ENCODE measurements around the gene KRT73. TPM values are rescaled to one million over a fixed set of nuclear protein-coding genes. Genes with fewer than 3 reads are reported as not detected.

Gene KRT73
- total and polyA plus RNA-seq, 2 donors (not counting 3 experiments of a cell fraction or from before 2014, with no cell fraction given): not detected

GRCh38 chr12:52608161-52608560 lies 10.2 kb downstream of the KRT73 start:
- H3K4me2 ChIP-seq (ENCODE audit: insufficient read depth, low read length): no peak overlapping the region
- no TSS peak for BruUV-seq (replicated peaks)
- FAIRE-seq (no peak), DNase-seq (ENCODE audit: low read depth, low spot score) (no peak)
- peaks cover 0 to 3% of the 10 kb centered on the region in 2 experiments for H3K27me3 ChIP-seq (ENCODE audit: control insufficient read depth in 2 of 2, insufficient read depth in 2 of 2, low read length in 2 of 2)
- H3K36me3 ChIP-seq (ENCODE audit: control insufficient read depth in 2 of 2, extremely low read depth in 1 of 2, insufficient read depth in 2 of 2, low read length in 2 of 2): no peaks in the 10 kb centered on the region
- H2AFZ ChIP-seq (ENCODE audit: low read depth, low read length): no peak overlapping the region
- no peak overlapping the region for H3K4me3 ChIP-seq (replicated peaks in 1 of 3; ENCODE audit: insufficient read depth in 1 of 3, low read depth in 1 of 3, low read length in 3 of 3)
- H3K4me1 ChIP-seq (ENCODE audit: control insufficient read depth, extremely low read depth, insufficient read depth, low read length): no peaks in the 10 kb centered on the region
- no peak overlapping the region for H3K27ac ChIP-seq (ENCODE audit: insufficient read depth, low read depth, low read length)
- no peaks in the 10 kb centered on the region for H4K20me1 ChIP-seq (replicated peaks; ENCODE audit: control insufficient read depth, extremely low read depth, insufficient read depth, low read length)
- H3K9ac ChIP-seq (replicated peaks; ENCODE audit: extremely low read depth, insufficient read depth, low read length): no peak overlapping the region
- H3K79me2 ChIP-seq (ENCODE audit: control insufficient read depth, insufficient read depth, low read length): no peaks in the 10 kb centered on the region
- H3K9me3 ChIP-seq (replicated peaks; ENCODE audit: control insufficient read depth, insufficient read depth, low read length): no peaks in the 10 kb centered on the region
- ChIA-PET CTCF (no interaction called here), POLR2A (no interaction called here)
- dilution Hi-C loops (cut with MboI; ENCODE audit: extremely low pct_ligation_motif_present, low sequenced_read_pairs) (no loop called here), intact Hi-C loops (cut with micrococcal nuclease) (no loop called here)
- TF ChIP-seq GATA2 (IDR thresholded peaks at IDR 0.05; ENCODE audit: insufficient read depth, insufficient read length, low read depth, low read length) (no peak), FOS (IDR thresholded peaks at IDR 0.05; ENCODE audit: borderline replicate concordance, insufficient read depth, low read length) (no peak), MYC (IDR thresholded peaks at IDR 0.05; ENCODE audit: low read depth, low read length) (no peak), POLR2AphosphoS5 (IDR thresholded peaks at IDR 0.05; ENCODE audit: insufficient read depth, low read depth, low read length) (no peak), EZH2 (IDR thresholded peaks at IDR 0.05; ENCODE audit: borderline replicate concordance, low read depth, low read length, severe bottlenecking) (no peak), JUN (IDR thresholded peaks at IDR 0.05; ENCODE audit: borderline replicate concordance, insufficient read depth, insufficient read length, low read depth) (no peak)
- TF ChIP-seq, protein P1, sequence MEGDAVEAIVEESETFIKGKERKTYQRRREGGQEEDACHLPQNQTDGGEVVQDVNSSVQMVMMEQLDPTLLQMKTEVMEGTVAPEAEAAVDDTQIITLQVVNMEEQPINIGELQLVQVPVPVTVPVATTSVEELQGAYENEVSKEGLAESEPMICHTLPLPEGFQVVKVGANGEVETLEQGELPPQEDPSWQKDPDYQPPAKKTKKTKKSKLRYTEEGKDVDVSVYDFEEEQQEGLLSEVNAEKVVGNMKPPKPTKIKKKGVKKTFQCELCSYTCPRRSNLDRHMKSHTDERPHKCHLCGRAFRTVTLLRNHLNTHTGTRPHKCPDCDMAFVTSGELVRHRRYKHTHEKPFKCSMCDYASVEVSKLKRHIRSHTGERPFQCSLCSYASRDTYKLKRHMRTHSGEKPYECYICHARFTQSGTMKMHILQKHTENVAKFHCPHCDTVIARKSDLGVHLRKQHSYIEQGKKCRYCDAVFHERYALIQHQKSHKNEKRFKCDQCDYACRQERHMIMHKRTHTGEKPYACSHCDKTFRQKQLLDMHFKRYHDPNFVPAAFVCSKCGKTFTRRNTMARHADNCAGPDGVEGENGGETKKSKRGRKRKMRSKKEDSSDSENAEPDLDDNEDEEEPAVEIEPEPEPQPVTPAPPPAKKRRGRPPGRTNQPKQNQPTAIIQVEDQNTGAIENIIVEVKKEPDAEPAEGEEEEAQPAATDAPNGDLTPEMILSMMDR (IDR thresholded peaks at IDR 0.05; ENCODE audit: extremely low read depth in 1 of 2, insufficient read depth in 1 of 2, low read depth in 1 of 2, low read length in 2 of 2): no peak
- no peaks in the 10 kb centered on the region for H3K9me1 ChIP-seq (replicated peaks; ENCODE audit: control insufficient read depth, extremely low read depth, insufficient read depth, low read length)
